Measurements from ENCODE around the gene STXBP5. TPM values are rescaled to one million over a fixed set of nuclear protein-coding genes. Genes with fewer than 3 reads are reported as not detected.

The STXBP5 gene
- total RNA-seq, 1 donor, result 89.8 TPM

- no peak for DNase-seq (ENCODE audit: low read depth)
- no peak for TF ChIP-seq CTCF (IDR thresholded peaks at IDR 0.05; ENCODE audit: insufficient read depth, low read depth, low read length)
- no peak overlapping the region for H3K4me3 ChIP-seq (ENCODE audit: low read depth, low read length)
Measured at GRCh38 chr6:147297124-147297523, 92.9 kb downstream of the STXBP5 start.

DNA sequence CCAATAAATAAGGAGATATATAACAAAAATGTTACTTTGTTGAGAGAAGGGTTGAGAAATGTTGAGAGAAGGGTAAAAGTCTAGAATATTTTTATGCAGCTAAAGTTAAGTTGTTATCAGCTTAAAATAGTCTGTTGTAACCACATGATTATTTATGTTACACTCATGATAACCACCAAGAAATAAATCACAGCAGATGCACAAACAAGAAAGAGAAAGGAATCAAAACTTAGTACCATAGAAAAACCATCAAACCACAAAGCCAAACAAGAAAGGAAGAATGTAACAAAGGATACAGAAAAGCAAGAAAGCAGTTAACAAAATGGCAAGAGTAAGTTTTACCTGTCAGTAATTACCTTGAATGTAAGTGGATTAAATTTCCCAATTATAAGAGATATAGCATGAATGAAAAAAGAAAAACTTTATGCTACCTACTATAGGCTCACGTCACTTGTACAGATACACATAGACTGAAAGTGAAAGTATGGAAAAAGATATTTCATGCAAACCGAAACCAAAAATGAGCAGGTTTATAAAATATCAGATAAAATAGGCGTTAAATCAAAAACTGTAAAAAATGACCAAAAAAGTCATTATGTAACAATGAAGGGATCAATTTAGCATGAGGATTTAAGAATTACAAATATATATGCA is 93.6 kb downstream of the STXBP5 start:
- no peak overlapping the region for H3K4me3 ChIP-seq (ENCODE audit: low read depth, low read length)
- no peak for TF ChIP-seq CTCF (IDR thresholded peaks at IDR 0.05; ENCODE audit: insufficient read depth, low read depth, low read length)
- DNase-seq (ENCODE audit: low read depth), result peak; percentile 56

- no peak for DNase-seq (ENCODE audit: low read depth)
- TF ChIP-seq CTCF (IDR thresholded peaks at IDR 0.05; ENCODE audit: insufficient read depth, low read depth, low read length), result no peak
- H3K4me3 ChIP-seq (ENCODE audit: low read depth, low read length), result no peak overlapping the region
Measured at GRCh38 chr6:147298461-147298860, 94.2 kb downstream of the STXBP5 start.

GRCh38 chr6:147299035-147299434 is 94.8 kb downstream of the STXBP5 start:
- no peak overlapping the region for H3K4me3 ChIP-seq (ENCODE audit: low read depth, low read length)
- no peak for DNase-seq (ENCODE audit: low read depth)
- no peak for TF ChIP-seq CTCF (IDR thresholded peaks at IDR 0.05; ENCODE audit: insufficient read depth, low read depth, low read length)

GRCh38 chr6:147301070-147301469 is 96.9 kb downstream of the STXBP5 start:
- no peak for TF ChIP-seq CTCF (IDR thresholded peaks at IDR 0.05; ENCODE audit: insufficient read depth, low read depth, low read length)
- no peak overlapping the region for H3K4me3 ChIP-seq (ENCODE audit: low read depth, low read length)
- no peak for DNase-seq (ENCODE audit: low read depth)

DNA sequence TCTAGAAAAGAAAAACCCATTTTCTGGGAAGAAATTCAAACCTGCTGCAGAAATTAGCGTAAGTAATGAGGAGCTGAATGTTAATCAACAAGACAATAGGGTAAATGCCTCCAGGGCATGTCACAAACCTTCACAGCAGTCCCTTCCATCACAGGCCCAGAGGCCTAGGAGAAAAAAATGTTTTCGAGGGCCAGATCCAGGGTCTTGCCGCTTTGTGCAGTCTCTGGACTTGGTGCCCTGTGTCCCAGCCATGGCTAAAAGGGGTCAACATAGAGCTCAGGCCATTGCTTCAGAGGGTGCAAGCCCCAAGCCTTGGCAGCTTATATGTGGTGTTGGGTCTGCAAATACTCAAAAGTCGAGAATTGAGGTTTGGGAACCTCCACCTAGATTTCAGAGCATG is 99.8 kb downstream of the STXBP5 start:
- H3K4me3 ChIP-seq (ENCODE audit: low read depth, low read length), result no peak overlapping the region
- no peak for TF ChIP-seq CTCF (IDR thresholded peaks at IDR 0.05; ENCODE audit: insufficient read depth, low read depth, low read length)
- no peak for DNase-seq (ENCODE audit: low read depth)

DNA sequence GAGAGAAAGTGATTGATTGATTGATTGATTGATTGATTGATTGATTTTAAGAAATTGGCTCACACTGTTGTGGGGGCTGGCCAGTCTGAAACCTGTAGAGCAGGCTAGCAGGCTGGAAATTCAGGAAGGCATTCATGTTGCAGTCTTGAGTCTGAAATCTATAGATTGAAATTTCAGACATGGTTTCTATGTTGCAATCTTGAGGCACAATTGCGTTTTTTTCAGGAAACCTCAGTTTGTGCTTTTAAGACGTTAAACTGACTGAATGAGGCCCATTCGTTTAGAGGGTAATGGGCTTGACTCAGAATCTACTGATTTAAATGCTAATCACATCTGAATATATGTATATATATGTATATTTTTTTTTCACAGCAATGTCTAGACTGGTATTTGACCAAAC is 106.3 kb downstream of the STXBP5 start:
- no peak for DNase-seq (ENCODE audit: low read depth)
- TF ChIP-seq CTCF (IDR thresholded peaks at IDR 0.05; ENCODE audit: insufficient read depth, low read depth, low read length), result no peak

More for the DNA sequence above, 106.3 kb downstream of the STXBP5 start:
- H3K4me3 ChIP-seq (ENCODE audit: low read depth, low read length), result no peak overlapping the region

Data from fibroblast of villous mesenchyme (primary cell).